HEK293 (cell line): ENCODE data around the gene MAPKAP1.

Experiments used
- CTCF ChIA-PET: fragments of 350-600 bp; formaldehyde crosslinking; extraction: SDS; loops from one replicate; lab custom pipeline; 2021; ENCODE audit warnings: antibody characterized with exemption; lab: Yijun Ruan, JAX
- POLR2A ChIA-PET: fragments of 300-600 bp; formaldehyde crosslinking; extraction: SDS; loops from one replicate; lab custom pipeline; 2020; ENCODE audit warnings: antibody characterized with exemption, inconsistent platforms; lab: Yijun Ruan, JAX
- H3K27ac ChIP-seq: fragments of 200-500 bp; sonication (Bioruptor generic); 2 replicates; pipeline ENCODE4 v1.5.1; 2014; ENCODE audit warnings: low read depth, low read length, control low read depth, inconsistent platforms; ENCODE audit errors: extremely low read depth
- H3K36me3 ChIP-seq, 2 experiments: fragments of 200-500 bp in 1 of 2; sonication (Bioruptor generic) in 1 of 2; 1 replicate in 1 of 2; 2 replicates in 1 of 2; pipeline ENCODE4 v1.5.1; 2014 to 2017; ENCODE audit warnings: inconsistent platforms in 2 of 2, low read length in 2 of 2; ENCODE audit not compliant: control insufficient read depth in 2 of 2, insufficient read depth in 1 of 2
- H3K4me1 ChIP-seq: fragments of 200-500 bp; sonication (Bioruptor generic); 2 replicates; pipeline ENCODE4 v1.5.1; 2014; ENCODE audit warnings: mild to moderate bottlenecking, low read length, inconsistent platforms; ENCODE audit not compliant: control insufficient read depth, insufficient read depth
- H3K4me3 ChIP-seq: 2 replicates; pipeline ENCODE4 v1.5.1; 2011; ENCODE audit warnings: low read depth, mild to moderate bottlenecking, control low read depth, low read length, moderate library complexity
- H3K9me3 ChIP-seq: fragments of 200-500 bp; sonication (Bioruptor generic); 2 replicates; pipeline ENCODE4 v1.5.1; 2014; ENCODE audit warnings: low read depth, low read length, inconsistent platforms; ENCODE audit not compliant: control insufficient read depth, insufficient read depth
- GFI1B ChIP-seq: fragments of 450-650 bp; formaldehyde crosslinking; IDR thresholded peaks from 2 replicates; pipeline ENCODE4 v1.5.1; 2016; ENCODE audit warnings: missing biosample characterization, missing genetic modification characterization
- KLF8 ChIP-seq: fragments of 450-650 bp; formaldehyde crosslinking; IDR thresholded peaks from 2 replicates; pipeline ENCODE4 v1.5.1; 2016; ENCODE audit warnings: missing biosample characterization, missing genetic modification characterization
- OVOL3 ChIP-seq: fragments of 450-650 bp; formaldehyde crosslinking; IDR thresholded peaks from 2 replicates; pipeline ENCODE4 v1.5.1; 2016; ENCODE audit warnings: missing biosample characterization, missing genetic modification characterization
- SCRT2 ChIP-seq: fragments of 450-650 bp; formaldehyde crosslinking; IDR thresholded peaks from 2 replicates; pipeline ENCODE4 v1.5.1; 2016; ENCODE audit warnings: missing biosample characterization, missing genetic modification characterization
- TRIM28 ChIP-seq: IDR thresholded peaks from 2 replicates; pipeline ENCODE4 v1.6.1; 2011; ENCODE audit warnings: low read length, control low read depth, borderline replicate concordance
- YY1 ChIP-seq: fragments of 450-650 bp; formaldehyde crosslinking; IDR thresholded peaks from 2 replicates; pipeline ENCODE4 v1.5.1; 2018; ENCODE audit warnings: missing biosample characterization, missing genetic modification characterization
- ZBTB48 ChIP-seq: fragments of 450-650 bp; formaldehyde crosslinking; IDR thresholded peaks from 2 replicates; pipeline ENCODE4 v1.5.1; 2016; ENCODE audit warnings: missing biosample characterization, missing genetic modification characterization
- ZBTB8A ChIP-seq: fragments of 450-650 bp; formaldehyde crosslinking; IDR thresholded peaks from 2 replicates; pipeline ENCODE4 v1.5.1; 2016; ENCODE audit warnings: missing biosample characterization, missing genetic modification characterization
- ZNF121 ChIP-seq: fragments of 450-650 bp; formaldehyde crosslinking; IDR thresholded peaks from 2 replicates; pipeline ENCODE4 v1.5.1; 2016; ENCODE audit warnings: missing biosample characterization, missing genetic modification characterization
- ZNF16 ChIP-seq: fragments of 450-650 bp; formaldehyde crosslinking; IDR thresholded peaks from 2 replicates; pipeline ENCODE4 v1.5.1; 2016; ENCODE audit warnings: low read depth, missing biosample characterization, missing genetic modification characterization
- ZNF221 ChIP-seq: fragments of 450-650 bp; formaldehyde crosslinking; IDR thresholded peaks from 2 replicates; pipeline ENCODE4 v1.5.1; 2017; ENCODE audit warnings: missing biosample characterization, missing genetic modification characterization, borderline replicate concordance
- ZNF23 ChIP-seq: fragments of 450-650 bp; formaldehyde crosslinking; IDR thresholded peaks from 2 replicates; pipeline ENCODE4 v1.5.1; 2016; ENCODE audit warnings: missing biosample characterization, missing genetic modification characterization, borderline replicate concordance
- ZNF24 ChIP-seq: fragments of 450-650 bp; formaldehyde crosslinking; IDR thresholded peaks from 2 replicates; pipeline ENCODE4 v1.5.1; 2016; ENCODE audit warnings: missing biosample characterization, missing genetic modification characterization
- ZNF324 ChIP-seq: fragments of 450-650 bp; formaldehyde crosslinking; IDR thresholded peaks from 2 replicates; pipeline ENCODE4 v1.5.1; 2016; ENCODE audit warnings: missing biosample characterization, missing genetic modification characterization
- ZNF335 ChIP-seq: fragments of 450-650 bp; formaldehyde crosslinking; conservative IDR thresholded peaks from 2 replicates; pipeline ENCODE4 v1.5.1; 2016; ENCODE audit warnings: missing biosample characterization, missing genetic modification characterization
- ZNF514 ChIP-seq: fragments of 450-650 bp; formaldehyde crosslinking; IDR thresholded peaks from 2 replicates; pipeline ENCODE4 v1.5.1; 2016; ENCODE audit warnings: missing biosample characterization, missing genetic modification characterization
- ZNF529 ChIP-seq: fragments of 450-650 bp; formaldehyde crosslinking; IDR thresholded peaks from 2 replicates; pipeline ENCODE4 v1.5.1; 2017; ENCODE audit warnings: missing genetic modification characterization, missing biosample characterization; ENCODE audit not compliant: insufficient replicate concordance
- ZNF544 ChIP-seq: fragments of 450-650 bp; formaldehyde crosslinking; IDR thresholded peaks from 2 replicates; pipeline ENCODE4 v1.5.0; 2017; ENCODE audit warnings: missing biosample characterization, missing genetic modification characterization
- ZNF548 ChIP-seq: fragments of 450-650 bp; formaldehyde crosslinking; IDR thresholded peaks from 2 replicates; pipeline ENCODE4 v1.5.1; 2016; ENCODE audit warnings: missing biosample characterization, missing genetic modification characterization
- ZNF600 ChIP-seq: fragments of 450-650 bp; formaldehyde crosslinking; IDR thresholded peaks from 2 replicates; pipeline ENCODE4 v1.5.1; 2016; ENCODE audit warnings: missing biosample characterization, missing genetic modification characterization
- ZNF621 ChIP-seq: fragments of 450-650 bp; formaldehyde crosslinking; IDR thresholded peaks from 2 replicates; pipeline ENCODE4 v1.5.1; 2017; ENCODE audit warnings: missing biosample characterization, missing genetic modification characterization
- ZNF626 ChIP-seq: fragments of 450-650 bp; sonication (Bioruptor Pico); formaldehyde crosslinking; IDR thresholded peaks from 2 replicates; pipeline ENCODE4 v1.5.1; 2018; ENCODE audit warnings: missing biosample characterization, missing genetic modification characterization, inconsistent platforms
- ZNF658 ChIP-seq: fragments of 450-650 bp; formaldehyde crosslinking; IDR thresholded peaks from 2 replicates; pipeline ENCODE4; 2016; ENCODE audit warnings: missing biosample characterization, missing genetic modification characterization
- ZNF707 ChIP-seq: fragments of 450-650 bp; formaldehyde crosslinking; IDR thresholded peaks from 2 replicates; pipeline ENCODE4 v1.5.1; 2016; ENCODE audit warnings: missing biosample characterization, missing genetic modification characterization
- TF ChIP-seq, protein P1 (sequence below): fragments of 450-650 bp; formaldehyde crosslinking; IDR thresholded peaks from 2 replicates; pipeline ENCODE4 v1.5.1; 2016; ENCODE audit warnings: missing biosample characterization, missing genetic modification characterization
- TF ChIP-seq, protein P2 (sequence below): fragments of 450-650 bp; formaldehyde crosslinking; IDR thresholded peaks from 2 replicates; pipeline ENCODE4 v1.5.1; 2017; ENCODE audit warnings: missing biosample characterization, missing genetic modification characterization
- TF ChIP-seq, protein P3 (sequence below): fragments of 450-650 bp; IDR thresholded peaks from 2 replicates; pipeline ENCODE4 v1.5.1; 2018; ENCODE audit warnings: missing biosample characterization, mild to moderate bottlenecking, missing genetic modification characterization

MAPKAP1 gene

DNA sequence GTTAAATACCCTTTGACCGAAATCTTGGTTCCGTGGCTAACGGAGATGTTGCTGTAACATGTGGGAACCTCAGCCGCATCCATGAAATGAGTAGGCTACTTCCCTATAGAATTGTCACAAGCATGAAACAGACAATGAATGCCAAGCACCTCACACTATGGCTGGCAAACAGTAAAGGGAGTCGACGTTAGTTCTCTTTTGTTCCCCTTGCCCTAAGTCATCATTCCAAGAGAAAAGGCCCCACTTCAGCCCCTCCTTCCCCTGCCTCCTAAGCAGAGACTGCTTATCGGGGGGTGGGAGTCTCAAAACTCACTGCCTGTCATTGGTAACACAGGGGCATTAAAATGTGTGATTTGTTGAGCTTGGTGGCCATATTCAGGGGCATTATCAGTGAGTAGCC, 159.6 kb downstream of the MAPKAP1 start:
- POLR2A ChIA-PET, result no interaction called here
- Histone ChIP-seq H3K27ac (no peak overlapping the region), H3K36me3 (no peaks in the 10 kb centered on the region), H3K4me3 (no peak overlapping the region), H3K4me1 (peaks cover 26% of the 10 kb centered on the region), H3K9me3 (no peaks in the 10 kb centered on the region)
- CTCF ChIA-PET, result interaction anchor here (0.5 to 4.2 kb wide), 4 partner anchors 11 to 140 kb away, joined by 3 to 20 read pairs (median 5); no protein-coding TSS in a partner anchor
- no peak for TF ChIP-seq ZNF221
- no peak for TF ChIP-seq ZNF621
- TF ChIP-seq ZNF544 (tag by site-specific recombination), result no peak
- TF ChIP-seq ZNF658, result no peak
- no peak for TF ChIP-seq ZNF529 (tag by site-specific recombination)
- no peak for TF ChIP-seq ZNF707 (tag by site-specific recombination)
- no peak for TF ChIP-seq ZNF514 (tag by site-specific recombination)
- TF ChIP-seq ZNF16 (tag by site-specific recombination), result no peak
- no peak for TF ChIP-seq TRIM28

DNA sequence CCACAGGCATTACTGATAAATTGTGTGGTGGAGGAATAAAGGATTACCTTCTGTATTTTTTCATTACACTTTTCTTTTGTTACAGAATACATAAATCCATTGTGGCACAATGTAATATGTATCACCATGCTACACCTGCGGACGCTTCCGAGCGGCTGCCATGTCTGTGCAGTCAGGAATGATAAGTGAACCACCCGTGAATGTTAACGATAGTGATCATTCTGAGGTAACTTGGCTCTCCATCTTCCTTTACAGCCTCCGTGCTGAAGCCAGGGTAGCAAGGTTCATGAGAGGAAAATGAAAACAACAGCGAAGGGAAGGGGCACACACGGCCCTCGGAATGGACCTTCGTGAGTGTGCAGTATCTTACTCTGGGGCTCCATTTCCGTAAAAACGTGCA, 161.2 kb downstream of the MAPKAP1 start:
- no peak overlapping the region for H3K27ac ChIP-seq
- no peak overlapping the region for H3K4me3 ChIP-seq
- TF ChIP-seq ZNF529 (tag by site-specific recombination) (no peak), OVOL3 (no peak), ZNF324 (tag by site-specific recombination) (no peak), ZNF626 (tag by site-specific recombination) (no peak), ZNF548 (tag by site-specific recombination) (no peak), SCRT2 (tag by site-specific recombination) (no peak), ZBTB8A (tag by site-specific recombination) (no peak), ZNF121 (no peak), KLF8 (no peak), ZNF23 (tag by site-specific recombination) (no peak), YY1 (tag by site-specific recombination) (no peak), GFI1B (no peak), ZNF335 (tag by site-specific recombination) (no peak)
- TF ChIP-seq, protein P1, sequence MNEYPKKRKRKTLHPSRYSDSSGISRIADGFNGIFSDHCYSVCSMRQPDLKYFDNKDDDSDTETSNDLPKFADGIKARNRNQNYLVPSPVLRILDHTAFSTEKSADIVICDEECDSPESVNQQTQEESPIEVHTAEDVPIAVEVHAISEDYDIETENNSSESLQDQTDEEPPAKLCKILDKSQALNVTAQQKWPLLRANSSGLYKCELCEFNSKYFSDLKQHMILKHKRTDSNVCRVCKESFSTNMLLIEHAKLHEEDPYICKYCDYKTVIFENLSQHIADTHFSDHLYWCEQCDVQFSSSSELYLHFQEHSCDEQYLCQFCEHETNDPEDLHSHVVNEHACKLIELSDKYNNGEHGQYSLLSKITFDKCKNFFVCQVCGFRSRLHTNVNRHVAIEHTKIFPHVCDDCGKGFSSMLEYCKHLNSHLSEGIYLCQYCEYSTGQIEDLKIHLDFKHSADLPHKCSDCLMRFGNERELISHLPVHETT, result no peak
- H3K4me1 ChIP-seq, result peaks cover 40% of the 10 kb centered on the region
- POLR2A ChIA-PET, result no interaction called here
- no peaks in the 10 kb centered on the region for H3K9me3 ChIP-seq
- CTCF ChIA-PET, result no interaction called here
- no peaks in the 10 kb centered on the region for H3K36me3 ChIP-seq

DNA sequence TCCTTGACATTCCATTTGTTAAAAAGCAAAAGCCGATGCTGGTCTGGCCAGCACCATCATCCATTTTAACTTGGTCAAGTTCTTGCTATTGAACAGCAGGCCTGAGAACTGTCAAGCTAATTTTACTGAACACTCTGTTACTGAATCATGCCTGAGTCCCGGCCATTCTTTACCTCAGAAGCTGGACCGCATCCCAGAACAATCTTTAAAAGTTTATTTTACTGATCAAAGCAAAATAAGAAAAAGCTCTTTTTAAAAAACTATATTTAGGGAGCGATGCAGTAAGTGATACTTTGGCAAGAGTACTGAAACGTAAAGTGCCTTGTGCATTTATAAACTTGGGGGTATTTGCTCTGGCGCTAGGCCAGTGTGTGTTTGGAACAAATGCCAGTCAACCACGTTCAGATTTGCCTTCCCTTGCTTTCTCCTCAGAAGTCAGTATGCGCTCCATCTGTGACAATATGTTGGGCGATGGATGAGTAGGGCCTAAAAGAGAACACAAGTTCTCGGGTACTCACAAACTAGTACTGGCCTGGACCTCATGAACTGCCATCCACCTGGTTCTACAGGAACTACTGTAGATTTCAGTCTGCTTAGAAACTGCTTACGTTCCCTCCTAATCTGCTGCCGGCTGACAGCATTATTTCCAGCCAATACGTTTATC, 161.9 kb downstream of the MAPKAP1 start:
- CTCF ChIA-PET, result interaction anchor here (0.6 to 1.9 kb wide), 2 partner anchors 14 to 683 kb away, joined by 3 to 9 read pairs; no protein-coding TSS in a partner anchor
- H3K27ac ChIP-seq, result peak overlapping the region; percentile 62
- H3K4me1 ChIP-seq, result peaks cover 36% of the 10 kb centered on the region
- no peaks in the 10 kb centered on the region for H3K9me3 ChIP-seq
- H3K4me3 ChIP-seq, result no peak overlapping the region
- no peaks in the 10 kb centered on the region for H3K36me3 ChIP-seq
- POLR2A ChIA-PET, result no interaction called here
- TF ChIP-seq, protein P2, sequence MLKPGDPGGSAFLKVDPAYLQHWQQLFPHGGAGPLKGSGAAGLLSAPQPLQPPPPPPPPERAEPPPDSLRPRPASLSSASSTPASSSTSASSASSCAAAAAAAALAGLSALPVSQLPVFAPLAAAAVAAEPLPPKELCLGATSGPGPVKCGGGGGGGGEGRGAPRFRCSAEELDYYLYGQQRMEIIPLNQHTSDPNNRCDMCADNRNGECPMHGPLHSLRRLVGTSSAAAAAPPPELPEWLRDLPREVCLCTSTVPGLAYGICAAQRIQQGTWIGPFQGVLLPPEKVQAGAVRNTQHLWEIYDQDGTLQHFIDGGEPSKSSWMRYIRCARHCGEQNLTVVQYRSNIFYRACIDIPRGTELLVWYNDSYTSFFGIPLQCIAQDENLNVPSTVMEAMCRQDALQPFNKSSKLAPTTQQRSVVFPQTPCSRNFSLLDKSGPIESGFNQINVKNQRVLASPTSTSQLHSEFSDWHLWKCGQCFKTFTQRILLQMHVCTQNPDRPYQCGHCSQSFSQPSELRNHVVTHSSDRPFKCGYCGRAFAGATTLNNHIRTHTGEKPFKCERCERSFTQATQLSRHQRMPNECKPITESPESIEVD (tag by site-specific recombination), result peak; percentile 98
- TF ChIP-seq ZNF600 (tag by site-specific recombination) (peak; percentile 37; the same call in 1 of the 2 replicates), ZBTB48 (peak; percentile 44; the same call in 1 of the 2 replicates), ZNF24 (tag by site-specific recombination) (no peak)
- TF ChIP-seq, protein P3, sequence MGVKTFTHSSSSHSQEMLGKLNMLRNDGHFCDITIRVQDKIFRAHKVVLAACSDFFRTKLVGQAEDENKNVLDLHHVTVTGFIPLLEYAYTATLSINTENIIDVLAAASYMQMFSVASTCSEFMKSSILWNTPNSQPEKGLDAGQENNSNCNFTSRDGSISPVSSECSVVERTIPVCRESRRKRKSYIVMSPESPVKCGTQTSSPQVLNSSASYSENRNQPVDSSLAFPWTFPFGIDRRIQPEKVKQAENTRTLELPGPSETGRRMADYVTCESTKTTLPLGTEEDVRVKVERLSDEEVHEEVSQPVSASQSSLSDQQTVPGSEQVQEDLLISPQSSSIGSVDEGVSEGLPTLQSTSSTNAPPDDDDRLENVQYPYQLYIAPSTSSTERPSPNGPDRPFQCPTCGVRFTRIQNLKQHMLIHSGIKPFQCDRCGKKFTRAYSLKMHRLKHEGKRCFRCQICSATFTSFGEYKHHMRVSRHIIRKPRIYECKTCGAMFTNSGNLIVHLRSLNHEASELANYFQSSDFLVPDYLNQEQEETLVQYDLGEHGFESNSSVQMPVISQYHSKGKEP, result peak; percentile 83
